ENCODE measurements around the gene FBRSL1. TPM values are rescaled to one million over a fixed set of nuclear protein-coding genes. Genes with fewer than 3 reads are reported as not detected.

The FBRSL1 gene
- total and polyA plus RNA-seq, 2 of the 8 experiments (the other 6 are each of a cell fraction or from before 2014, with no cell fraction given) = 18.4 to 109 TPM

GRCh38 chr12:132486576-132486975 lies 3.4 kb upstream of the FBRSL1 start:
- ChIA-PET POLR2A (ENCODE audit: partially characterized antibody) (interaction anchor here (1.6 kb wide), 1 partner anchor 74 kb away, joined by 3 read pairs; no protein-coding TSS in a partner anchor), CTCF (ENCODE audit: partially characterized antibody) (interaction anchor here (0.6 to 2.5 kb wide), 10 partner anchors 9 to 128 kb away, joined by 3 to 11 read pairs (median 4); no protein-coding TSS in a partner anchor)
- Histone ChIP-seq H2BK5ac (ENCODE audit: low read depth, low read length) (no peak overlapping the region), H3K56ac (replicated peaks; ENCODE audit: insufficient read length, low read depth, low read length) (no peak overlapping the region), H2BK20ac (ENCODE audit: low read length) (no peak overlapping the region), H2BK12ac (ENCODE audit: low read depth, low read length) (no peak overlapping the region), H4K91ac (replicated peaks; ENCODE audit: insufficient read length, low read length) (no peak overlapping the region), H2AK5ac (ENCODE audit: low read depth, low read length) (no peak overlapping the region), H3K14ac (ENCODE audit: insufficient read length) (no peak overlapping the region), H3K4ac (replicated peaks; ENCODE audit: insufficient read length, low read depth, low read length) (no peak overlapping the region), H3K4me2 (ENCODE audit: insufficient read depth in 1 of 2, low read depth in 2 of 2, low read length in 2 of 2) (no peak overlapping the region), H2BK15ac (ENCODE audit: low read length) (no peak overlapping the region), H3K79me2 (ENCODE audit: control insufficient read depth in 1 of 2, insufficient read depth in 2 of 2, low read length in 2 of 2) (peaks cover 0 to 9% of the 10 kb centered on the region in 2 experiments; a peak in 3 of 4 replicates), H3K27me3 (replicated peaks in 1 of 4; ENCODE audit: control insufficient read depth in 3 of 4, extremely low read depth in 1 of 4, insufficient read depth in 3 of 4, low read length in 3 of 4) (peaks cover 38 to 85% (median 72%) of the 10 kb centered on the region in 4 experiments), H3K79me1 (ENCODE audit: low read depth, low read length) (0 out of 2 replicates have a peak, but pooled peaks cover 2% of the 10 kb centered on the region), H2BK120ac (replicated peaks; ENCODE audit: low read depth, low read length) (no peak overlapping the region), H4K5ac (ENCODE audit: insufficient read length, low read depth, low read length) (no peak overlapping the region), H3K4me1 (replicated peaks in 1 of 4; ENCODE audit: control insufficient read depth in 3 of 4, insufficient read depth in 4 of 4, low read length in 3 of 4) (peaks cover 0 to 12% (median 1%) of the 10 kb centered on the region in 4 experiments; a peak in 3 of 7 replicates), H4K8ac (ENCODE audit: extremely low read depth, insufficient read depth, low read length) (no peak overlapping the region), H3K4me3 (ENCODE audit: extremely low read depth in 1 of 4, insufficient read depth in 2 of 4, low read depth in 3 of 4, low read length in 4 of 4) (no peak overlapping the region), H3K9me3 (ENCODE audit: insufficient read depth in 2 of 2, low read depth in 1 of 2, low read length in 1 of 2) (no peaks in the 10 kb centered on the region), H3K23me2 (ENCODE audit: low read depth, low read length) (peaks cover 10% of the 10 kb centered on the region; the same call in 1 of the 2 replicates), H3K18ac (ENCODE audit: extremely low read depth, low read length) (no peak overlapping the region), H3K36me3 (ENCODE audit: control insufficient read depth in 2 of 4, insufficient read depth in 4 of 4, low read length in 3 of 4) (no peaks in the 10 kb centered on the region), H3K27ac (ENCODE audit: low read depth, low read length) (no peak overlapping the region), H3K9ac (replicated peaks in 1 of 4; ENCODE audit: extremely low read depth in 1 of 4, low read depth in 3 of 4, low read length in 3 of 4) (no peak overlapping the region), H3K23ac (ENCODE audit: insufficient read length) (no peak overlapping the region), H4K20me1 (replicated peaks in 1 of 2; ENCODE audit: control insufficient read depth in 1 of 2, insufficient read depth in 2 of 2, low read length in 2 of 2) (peaks cover 9% of the 10 kb centered on the region in 2 experiments), H2AFZ (ENCODE audit: low read length) (no peak overlapping the region)
- DNase-seq (ENCODE audit: low read depth in 1 of 2, low spot score in 2 of 2) (no peak), FAIRE-seq (no peak)
- 88% methylated on average over 17 of the region's 17 CpGs; no CpG with 5 or more reads in 1 of the 2 experiments for WGBS, 2 experiments (ENCODE audit: extremely low coverage in 1 of 2, insufficient coverage in 1 of 2, insufficient read length in 1 of 2, insufficient replicate concordance in 2 of 2, low coverage in 1 of 2, low lambda C conversion rate in 2 of 2, missing lambda C conversion rate in 1 of 2)
- TF ChIP-seq EZH2 (IDR thresholded peaks at IDR 0.05; ENCODE audit: low read depth, low read length, severe bottlenecking) (peak; percentile 12), JUND (IDR thresholded peaks at IDR 0.05; ENCODE audit: low read length) (no peak)
